ENCODE measurements around the gene FAM120B. TPM values are rescaled to one million over a fixed set of nuclear protein-coding genes. Genes with fewer than 3 reads are reported as not detected.
A peak's percentile ranks its signal among the peaks of the same experiment; 100 is the strongest.

FAM120B gene
- total RNA-seq, 4 donors from 2014 or later: 10.7 to 17.0 (median 13.5) TPM

GRCh38 chr6:170434821-170435155, 128.2 kb downstream of the FAM120B start:
- Histone ChIP-seq H3K9me3 (no peaks in the 10 kb centered on the region), H3K27me3 (no peaks in the 10 kb centered on the region), H3K4me3 (no peak overlapping the region), H3K36me3 (no peaks in the 10 kb centered on the region), H3K27ac (peak overlapping the region; percentile 67 to 79 (median 70)), H3K4me1 (peaks cover 26 to 45% of the 10 kb centered on the region in 2 donors)
- no peak for ATAC-seq
- intact Hi-C loops (cut with DNase I; ENCODE audit: low total_unique reads) (no loop called here), in situ Hi-C loops (cut with MboI; ENCODE audit: low sequenced_read_pairs in 4 of 4) (no loop called here)
- DNase-seq: no peak
- TF ChIP-seq POLR2A (IDR thresholded peaks at IDR 0.05): no peak
- no peak for TF ChIP-seq CTCF (IDR thresholded peaks at IDR 0.05 in 4 of 5, conservative IDR thresholded peaks at IDR 0.05 in 1 of 5)

- intact Hi-C loops (cut with DNase I; ENCODE audit: low total_unique reads): no loop called here
- H3K27me3 ChIP-seq: no peaks in the 10 kb centered on the region
- no peaks in the 10 kb centered on the region for H3K36me3 ChIP-seq
- no peak for DNase-seq
- H3K9me3 ChIP-seq: no peaks in the 10 kb centered on the region
- in situ Hi-C loops (cut with MboI; ENCODE audit: low sequenced_read_pairs in 4 of 4): no loop called here
- no peak overlapping the region for H3K27ac ChIP-seq
- no peak for TF ChIP-seq CTCF (IDR thresholded peaks at IDR 0.05 in 4 of 5, conservative IDR thresholded peaks at IDR 0.05 in 1 of 5)
- TF ChIP-seq POLR2A (IDR thresholded peaks at IDR 0.05): no peak
- peaks cover 34 to 54% of the 10 kb centered on the region in 2 donors for H3K4me1 ChIP-seq
- no peak for ATAC-seq
- no peak overlapping the region for H3K4me3 ChIP-seq
Measured at GRCh38 chr6:170435766-170436165, 129.2 kb downstream of the FAM120B start.

- in situ Hi-C loops (cut with MboI; ENCODE audit: low sequenced_read_pairs in 4 of 4): no loop called here
- Histone ChIP-seq H3K27ac (no peak overlapping the region), H3K27me3 (no peaks in the 10 kb centered on the region), H3K4me1 (peaks cover 34 to 59% of the 10 kb centered on the region in 2 donors), H3K4me3 (no peak overlapping the region), H3K9me3 (no peaks in the 10 kb centered on the region), H3K36me3 (no peaks in the 10 kb centered on the region)
- intact Hi-C loops (cut with DNase I; ENCODE audit: low total_unique reads): no loop called here
- no peak for ATAC-seq
- TF ChIP-seq CTCF (IDR thresholded peaks at IDR 0.05 in 4 of 5, conservative IDR thresholded peaks at IDR 0.05 in 1 of 5) (no peak), POLR2A (IDR thresholded peaks at IDR 0.05) (no peak)
- no peak for DNase-seq
Measured at GRCh38 chr6:170436209-170436809, 129.8 kb downstream of the FAM120B start.

GRCh38 chr6:170437719-170438401, 131.3 kb downstream of the FAM120B start:
- ATAC-seq: no peak
- in situ Hi-C loops (cut with MboI; ENCODE audit: low sequenced_read_pairs in 4 of 4) (no loop called here), intact Hi-C loops (cut with DNase I; ENCODE audit: low total_unique reads) (loop anchor here (2.0 kb wide), 2 partner anchors 65 to 85 kb away; no protein-coding TSS in a partner anchor)
- Histone ChIP-seq H3K4me3 (peak overlapping the region; percentile 23 to 38 (median 26)), H3K27me3 (no peaks in the 10 kb centered on the region), H3K4me1 (peaks cover 34 to 59% of the 10 kb centered on the region in 2 donors), H3K36me3 (no peaks in the 10 kb centered on the region), H3K27ac (peak overlapping the region; percentile 84 to 97 (median 92)), H3K9me3 (no peaks in the 10 kb centered on the region)
- TF ChIP-seq POLR2A (IDR thresholded peaks at IDR 0.05) (no peak), CTCF (IDR thresholded peaks at IDR 0.05 in 4 of 5, conservative IDR thresholded peaks at IDR 0.05 in 1 of 5) (no peak)
- DNase-seq: no peak

Data from gastrocnemius medialis (tissue), 4 donors.